Vagina (tissue), 2 donors: ENCODE data around the gene YWHAG.
"Not testable (repeated sequence)": the region's sequence is repeated elsewhere in the genome, so short reads cannot be mapped to it uniquely, and the experiment has no call there.

Source experiments
- POLR2A ChIP-seq, 2 donors: fragments of 450-650 bp; IDR thresholded peaks; one replicate each; pipeline ENCODE4 v1.6.1; 2017; ENCODE audit warnings: antibody characterized with exemption in 2 of 2, mild to moderate bottlenecking in 2 of 2, moderate library complexity in 2 of 2
- POLR2AphosphoS5 ChIP-seq, 2 donors: sonication (generic); formaldehyde crosslinking; IDR thresholded peaks; one replicate each; pipeline ENCODE4 v1.9.0; 2017; ENCODE audit warnings: antibody characterized with exemption in 2 of 2, mild to moderate bottlenecking in 2 of 2, low read depth in 1 of 2; ENCODE audit not compliant: insufficient read depth in 1 of 2
- TF ChIP-seq, protein P1 (sequence below), 3 experiments: fragments of 450-650 bp in 2 of 3; fragments of 200-600 bp in 1 of 3; sonication (generic) in 1 of 3; IDR thresholded peaks; one replicate each; pipeline ENCODE4 v1.5.1; 2017 to 2019; ENCODE audit warnings: antibody characterized with exemption in 3 of 3, mild to moderate bottlenecking in 2 of 3, moderate library complexity in 2 of 3

DNA sequence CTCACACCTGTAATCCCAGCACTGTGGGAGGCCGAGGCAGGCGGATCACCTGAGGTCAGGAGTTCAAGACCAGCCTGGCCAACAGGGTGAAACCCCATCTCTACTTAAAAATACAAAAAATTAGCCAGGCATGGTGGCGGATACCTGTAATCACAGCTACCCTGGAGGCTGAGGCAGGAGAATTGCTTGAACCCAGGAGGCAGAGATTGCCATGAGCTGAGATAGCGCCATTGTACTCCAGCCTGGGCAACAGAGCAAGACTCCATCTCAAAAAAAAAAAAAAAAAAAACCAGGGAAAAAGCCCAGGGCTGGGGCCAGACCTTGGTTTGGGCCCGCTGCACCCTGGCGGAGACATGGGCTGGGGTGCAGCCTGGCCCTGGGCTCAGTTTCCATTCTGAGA lies 47.0 kb downstream of the YWHAG start:
- TF ChIP-seq, protein P1, sequence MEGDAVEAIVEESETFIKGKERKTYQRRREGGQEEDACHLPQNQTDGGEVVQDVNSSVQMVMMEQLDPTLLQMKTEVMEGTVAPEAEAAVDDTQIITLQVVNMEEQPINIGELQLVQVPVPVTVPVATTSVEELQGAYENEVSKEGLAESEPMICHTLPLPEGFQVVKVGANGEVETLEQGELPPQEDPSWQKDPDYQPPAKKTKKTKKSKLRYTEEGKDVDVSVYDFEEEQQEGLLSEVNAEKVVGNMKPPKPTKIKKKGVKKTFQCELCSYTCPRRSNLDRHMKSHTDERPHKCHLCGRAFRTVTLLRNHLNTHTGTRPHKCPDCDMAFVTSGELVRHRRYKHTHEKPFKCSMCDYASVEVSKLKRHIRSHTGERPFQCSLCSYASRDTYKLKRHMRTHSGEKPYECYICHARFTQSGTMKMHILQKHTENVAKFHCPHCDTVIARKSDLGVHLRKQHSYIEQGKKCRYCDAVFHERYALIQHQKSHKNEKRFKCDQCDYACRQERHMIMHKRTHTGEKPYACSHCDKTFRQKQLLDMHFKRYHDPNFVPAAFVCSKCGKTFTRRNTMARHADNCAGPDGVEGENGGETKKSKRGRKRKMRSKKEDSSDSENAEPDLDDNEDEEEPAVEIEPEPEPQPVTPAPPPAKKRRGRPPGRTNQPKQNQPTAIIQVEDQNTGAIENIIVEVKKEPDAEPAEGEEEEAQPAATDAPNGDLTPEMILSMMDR (IDR thresholded peaks at IDR 0.05), result not testable (repeated sequence)
- not testable (repeated sequence) for TF ChIP-seq POLR2A (IDR thresholded peaks at IDR 0.05); POLR2AphosphoS5 (IDR thresholded peaks at IDR 0.05; ENCODE audit: insufficient read depth in 1 of 2, low read depth in 1 of 2)
